GM19468 (cell line): ENCODE data around the gene C1orf174.

Source experiments
- ATAC-seq: cut with Tn5 transposase; IDR thresholded peaks from one replicate; pipeline ENCODE4 v1.9.1; 2021; ENCODE audit warnings: mild to moderate bottlenecking, moderate library complexity, moderate number of reproducible peaks; ENCODE audit not compliant: unreplicated experiment; ENCODE audit errors: extremely low read depth

The C1orf174 gene

DNA sequence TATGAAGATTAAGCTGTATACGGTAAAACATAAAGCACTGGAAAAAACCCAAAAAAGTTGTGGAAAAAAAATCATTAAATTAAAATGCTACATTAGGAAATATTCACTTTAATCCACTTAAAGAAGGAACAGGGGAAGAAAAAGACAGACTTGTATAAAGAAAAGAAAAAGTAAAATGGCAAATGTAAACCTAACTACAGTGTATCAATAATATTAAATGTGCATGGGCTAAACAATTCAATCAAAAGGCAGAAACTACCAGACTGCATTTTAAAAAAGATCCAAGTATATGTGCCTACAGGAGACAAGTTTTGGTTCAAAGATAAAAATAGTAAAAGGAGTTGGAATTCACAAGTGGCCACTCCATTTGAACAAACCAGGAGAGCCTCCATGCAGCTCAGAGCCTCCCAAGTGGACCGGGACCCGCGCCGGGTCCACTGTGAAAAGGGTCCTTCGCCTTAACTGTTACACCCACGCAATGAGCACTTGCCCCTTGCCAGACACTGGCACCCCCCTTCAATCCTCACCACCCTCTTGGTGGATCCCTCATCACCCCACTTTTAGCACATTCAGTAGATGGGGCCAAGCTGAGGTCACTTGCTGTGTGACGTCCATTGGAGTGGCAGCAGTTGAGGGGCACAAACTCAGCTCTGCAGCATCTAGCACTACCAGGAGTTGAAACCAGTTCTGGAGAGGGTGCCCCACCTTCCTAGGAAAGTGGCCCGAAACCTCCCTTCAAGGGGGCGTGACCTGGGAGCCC, 898 bp downstream of the C1orf174 start:
- ATAC-seq, result no peak

DNA sequence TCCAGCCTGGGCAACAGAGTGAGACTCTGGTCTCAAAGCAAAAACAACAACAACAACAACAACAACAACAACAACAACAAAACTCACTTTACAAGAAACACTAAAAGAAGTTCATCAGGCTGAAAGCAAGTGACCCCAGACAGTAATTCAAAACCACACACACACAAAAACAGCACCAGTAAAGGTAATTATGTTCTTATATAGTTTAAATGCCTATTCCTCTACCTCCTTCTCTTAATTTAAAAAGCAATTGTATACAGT, 1.7 kb downstream of the C1orf174 start:
- ATAC-seq, result no peak

DNA sequence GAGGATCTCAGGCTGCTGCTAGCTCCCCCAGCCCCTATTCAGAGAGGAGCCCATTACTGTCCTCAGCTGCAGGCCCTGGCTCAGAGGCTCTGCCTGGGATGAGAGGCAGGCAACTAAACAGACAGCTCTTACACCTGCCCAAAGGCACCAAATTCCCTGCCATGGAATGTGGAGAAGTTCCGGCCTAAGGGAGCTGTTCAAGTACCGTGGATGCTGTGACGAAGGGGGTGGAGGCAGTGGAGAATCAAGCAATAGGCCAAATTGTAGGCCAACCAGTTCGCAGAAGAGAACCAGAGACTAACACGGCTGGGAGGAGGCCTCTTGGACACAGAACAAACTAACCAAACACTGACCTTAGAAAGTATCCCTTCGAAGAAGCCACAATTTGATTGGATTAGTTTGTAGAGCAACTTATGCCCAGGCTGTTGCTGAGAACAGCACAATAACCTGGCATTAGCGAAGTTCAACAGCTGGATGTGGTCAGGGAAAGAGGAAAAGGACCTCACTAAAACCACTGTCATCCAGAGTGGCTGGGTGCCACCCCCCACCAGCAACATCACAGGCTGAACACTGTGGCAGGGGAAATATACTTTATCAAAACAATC, 3.6 kb downstream of the C1orf174 start:
- ATAC-seq, result no peak

DNA sequence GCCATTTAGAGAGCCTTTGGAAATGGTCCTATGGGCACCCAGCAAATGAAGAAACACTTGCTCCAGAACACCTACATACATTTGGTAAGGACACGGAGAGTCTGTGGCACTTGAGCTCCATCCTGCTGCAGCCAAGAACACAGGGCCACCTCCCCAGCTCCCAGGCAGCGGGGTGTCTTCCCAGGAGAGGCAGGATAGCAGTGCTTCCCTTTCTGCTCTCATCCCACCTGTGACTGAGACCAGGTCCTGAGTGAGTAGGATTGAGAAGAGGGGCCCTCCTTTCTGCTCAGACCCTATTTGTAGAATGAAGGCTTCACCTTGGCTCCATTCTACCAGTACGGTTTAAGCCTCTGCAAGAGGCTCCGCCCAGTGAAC, 4.1 kb downstream of the C1orf174 start:
- ATAC-seq, result no peak

DNA sequence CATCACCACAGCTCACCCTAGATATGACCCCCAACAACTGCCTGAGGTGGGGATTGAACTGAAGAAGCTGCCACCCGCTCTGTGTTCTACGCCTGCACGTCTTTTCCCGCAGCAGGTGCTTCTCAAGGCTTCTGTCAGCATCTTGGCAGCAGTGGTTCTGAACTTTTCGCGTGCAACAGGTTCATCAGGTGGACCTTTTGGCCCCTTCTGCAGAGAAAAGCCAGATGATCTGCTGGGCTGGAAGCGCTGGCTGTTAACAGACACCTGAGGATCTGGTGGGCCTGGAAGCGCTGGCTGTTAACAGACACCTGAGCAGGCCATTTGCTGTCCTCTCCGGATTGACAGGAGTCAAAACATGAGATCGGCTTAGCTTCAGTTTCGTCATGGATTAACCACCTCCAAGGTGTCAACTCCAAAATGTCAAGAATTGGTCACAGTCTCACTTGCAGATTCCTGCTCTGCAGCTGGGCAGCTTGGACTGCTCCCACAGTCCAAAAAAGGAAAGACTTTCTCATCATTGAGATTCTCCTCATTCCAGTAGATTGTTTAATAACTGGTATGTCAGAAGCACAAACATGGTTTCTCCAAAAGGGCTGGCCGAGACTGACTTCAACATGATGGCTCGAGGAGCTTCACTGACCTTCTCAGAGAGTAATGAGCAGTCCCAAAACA, 4.7 kb downstream of the C1orf174 start:
- no peak for ATAC-seq

DNA sequence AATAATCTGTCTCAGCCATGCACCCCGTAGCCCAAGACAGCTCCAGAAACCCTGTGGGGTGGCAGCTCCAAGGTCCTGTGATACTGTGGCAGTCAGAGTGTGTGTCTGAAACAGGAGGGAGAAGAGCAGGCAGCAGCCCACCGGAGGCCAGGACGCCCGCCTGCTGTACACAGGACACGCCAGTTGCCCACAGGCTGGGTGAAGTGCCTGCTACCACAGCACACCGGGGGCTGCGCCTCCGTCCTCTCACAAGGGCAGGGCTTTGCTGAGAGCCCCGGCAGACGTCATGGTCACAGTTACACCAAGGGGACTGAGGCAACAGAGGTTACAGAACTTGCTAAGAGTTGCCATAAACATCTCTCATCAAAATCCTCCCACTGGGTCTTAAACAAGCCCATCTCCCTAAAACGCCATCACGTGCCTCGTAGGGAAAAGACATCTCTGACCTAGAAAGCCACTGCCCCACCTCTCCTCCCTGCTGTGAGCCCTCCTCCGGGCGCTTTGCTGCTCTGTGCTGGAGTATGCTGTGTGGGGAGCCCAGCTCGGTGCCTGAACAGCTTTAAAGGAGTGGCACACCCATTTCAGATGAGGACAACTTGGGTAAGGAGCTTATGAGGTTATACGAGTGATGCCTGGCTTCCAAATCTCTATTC, 5.3 kb downstream of the C1orf174 start:
- ATAC-seq, result no peak

DNA sequence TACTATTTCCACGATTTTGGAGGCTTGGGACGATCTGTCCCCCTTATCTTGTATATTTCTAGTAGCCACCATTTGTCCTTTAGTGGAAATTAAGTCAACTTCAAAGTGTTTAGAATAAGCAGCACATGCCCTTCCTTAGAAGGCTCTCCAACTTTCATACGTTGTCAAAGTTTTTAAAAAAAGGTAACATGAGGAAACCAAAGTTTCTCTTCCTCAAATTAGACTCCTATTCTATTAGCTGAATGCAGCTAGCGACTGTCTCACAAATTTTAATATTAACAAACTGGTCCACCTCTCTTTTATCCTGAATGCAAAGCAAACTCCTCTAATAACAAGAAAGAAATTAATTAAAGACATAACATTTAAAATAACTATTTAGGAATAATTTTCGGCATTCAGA, 6.9 kb downstream of the C1orf174 start:
- ATAC-seq, result no peak

DNA sequence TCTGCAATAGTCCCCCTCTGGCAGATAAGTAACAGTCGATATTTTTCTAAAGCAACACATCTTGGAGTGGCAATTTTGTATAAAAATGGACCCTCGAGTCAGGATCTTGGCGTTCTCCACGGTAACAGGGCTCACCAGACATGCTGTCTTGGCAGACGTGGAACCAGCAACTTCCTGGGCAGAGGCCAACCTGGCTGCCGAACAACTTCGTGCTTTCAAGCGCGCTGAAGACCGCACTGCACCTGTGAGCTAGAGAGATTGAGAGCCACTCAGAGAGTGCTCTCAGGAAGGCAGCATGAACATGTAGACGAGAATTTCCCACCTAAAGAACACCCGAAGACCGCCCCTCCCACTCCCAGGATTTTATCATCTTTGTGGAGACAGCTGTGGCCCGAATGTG, 7.3 kb downstream of the C1orf174 start:
- ATAC-seq, result no peak

DNA sequence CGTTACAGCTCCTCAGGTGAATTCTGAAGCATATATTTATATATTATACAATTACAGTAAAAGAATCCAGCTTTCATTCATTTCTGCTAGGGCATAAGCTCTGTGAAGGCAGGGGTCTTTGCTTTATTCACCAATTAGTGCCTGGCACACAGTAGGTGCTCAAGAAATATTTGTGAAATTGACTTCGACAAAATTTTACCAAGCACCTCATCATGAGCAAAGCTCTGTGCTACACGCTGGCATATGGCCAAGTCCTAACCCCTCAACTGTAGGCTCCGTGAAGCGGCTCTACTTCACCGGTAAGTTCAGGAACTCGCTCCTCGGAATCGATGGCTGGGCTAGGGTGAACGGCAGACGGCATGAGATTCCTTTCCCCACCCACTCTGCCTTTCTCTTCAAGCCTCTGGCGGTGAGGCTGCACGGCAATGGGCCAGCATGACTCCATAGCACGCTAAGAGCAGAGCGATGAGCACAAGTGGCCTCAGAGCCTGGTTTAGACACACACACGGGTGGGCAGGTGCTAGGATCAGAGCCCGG, 8.7 kb downstream of the C1orf174 start:
- ATAC-seq, result no peak

DNA sequence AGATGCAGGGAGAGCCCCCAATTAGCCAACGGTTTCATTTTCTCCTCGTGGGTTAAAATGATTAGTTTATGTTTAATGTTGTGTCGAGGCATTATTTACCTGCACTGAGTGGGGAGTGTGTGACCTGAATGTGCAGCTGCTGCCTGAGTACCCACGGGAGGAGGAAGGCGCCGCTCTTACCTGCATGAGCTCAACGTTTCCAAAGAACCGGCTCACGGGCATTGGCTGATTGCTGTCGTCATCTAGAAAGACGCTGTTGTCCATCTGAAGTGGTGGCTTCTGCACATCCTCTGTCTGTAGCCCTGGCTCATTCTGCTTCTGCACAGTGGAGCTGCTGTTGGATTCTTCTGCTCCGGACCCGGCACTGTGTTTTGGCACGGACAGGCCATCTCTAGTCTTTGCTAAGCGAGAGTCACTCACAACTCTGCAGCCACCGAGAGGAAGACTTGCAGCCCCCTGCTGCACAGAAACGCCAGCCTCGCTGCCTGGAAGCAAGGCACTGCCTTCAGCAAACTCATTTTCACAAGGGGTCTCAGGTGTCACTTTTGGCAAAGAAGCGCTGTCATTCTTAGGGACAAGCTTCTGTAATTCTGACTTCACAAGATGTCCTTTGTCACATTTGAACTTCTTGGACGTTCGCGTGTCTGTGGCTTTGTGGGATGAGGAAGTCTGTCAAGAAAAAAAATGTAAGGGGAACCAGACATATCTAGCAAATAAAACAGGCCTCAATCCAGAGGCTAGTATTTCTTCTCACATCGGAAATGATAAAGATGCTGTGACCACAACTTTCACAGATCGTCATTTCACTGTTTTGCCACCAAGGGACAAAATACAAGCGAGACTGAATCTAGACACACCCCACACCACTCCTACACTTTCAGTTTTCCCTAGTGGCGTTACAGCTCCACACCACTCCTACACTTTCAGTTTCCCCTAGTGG, 9.4 kb downstream of the C1orf174 start:
- ATAC-seq, result no peak

DNA sequence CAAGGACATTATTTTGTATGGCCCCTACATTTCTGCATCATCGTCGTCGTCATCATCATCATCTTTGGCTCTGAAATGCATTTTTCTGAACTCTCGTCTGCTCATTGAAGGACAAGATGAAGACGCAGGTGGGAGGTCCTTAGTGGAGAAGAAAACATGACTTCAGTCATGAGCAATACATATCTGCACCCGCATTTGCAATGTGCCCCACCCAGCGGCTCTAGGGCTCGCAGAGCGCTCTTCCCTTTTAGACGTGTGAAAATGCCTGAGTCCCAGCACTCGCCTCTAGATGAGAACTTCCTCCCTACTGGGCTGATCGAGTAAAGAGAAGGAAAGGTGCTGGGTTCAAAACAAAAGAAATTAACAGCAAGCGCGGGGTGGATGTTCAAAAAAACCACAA, 10.1 kb downstream of the C1orf174 start:
- no peak for ATAC-seq

DNA sequence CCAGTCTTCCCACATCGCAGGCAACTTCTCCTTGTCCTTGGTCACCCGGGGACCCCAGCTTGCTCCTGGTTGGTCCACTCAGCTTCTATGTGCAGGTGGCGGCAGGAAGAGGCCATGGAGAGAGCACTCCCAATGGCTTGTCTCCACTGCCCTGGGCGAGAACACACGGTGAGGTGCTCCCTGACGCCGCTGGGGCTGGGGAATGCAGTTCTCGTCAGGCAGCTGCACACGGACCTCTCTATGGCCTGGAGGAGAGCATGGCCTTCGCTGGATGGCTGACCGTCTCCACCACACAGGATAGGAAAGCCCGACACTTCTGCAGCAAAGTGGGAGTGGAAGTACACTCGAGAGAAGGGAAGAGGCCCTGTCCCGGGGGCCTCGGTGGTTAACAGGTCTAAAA, 11.8 kb downstream of the C1orf174 start:
- ATAC-seq, result no peak

DNA sequence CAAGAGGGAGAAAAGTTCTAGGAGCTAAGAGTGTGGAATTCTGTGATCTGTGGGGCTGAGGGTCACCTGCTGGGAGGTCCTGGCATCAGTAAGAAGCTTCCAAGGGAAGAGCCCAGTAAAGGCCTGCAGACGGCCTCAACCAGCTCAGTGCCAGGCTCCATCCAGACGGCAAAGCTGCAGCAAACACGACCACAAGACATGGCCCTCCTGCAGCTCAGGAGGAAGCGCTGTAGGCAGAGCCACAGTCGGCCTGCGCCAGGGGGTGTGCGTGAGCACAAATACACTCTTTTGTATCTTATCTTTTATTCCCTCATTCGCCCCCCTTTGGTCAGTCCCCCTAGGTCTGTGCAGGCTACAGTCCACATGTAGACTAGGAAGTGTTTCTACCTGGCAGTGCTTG, 13.4 kb downstream of the C1orf174 start:
- no peak for ATAC-seq

DNA sequence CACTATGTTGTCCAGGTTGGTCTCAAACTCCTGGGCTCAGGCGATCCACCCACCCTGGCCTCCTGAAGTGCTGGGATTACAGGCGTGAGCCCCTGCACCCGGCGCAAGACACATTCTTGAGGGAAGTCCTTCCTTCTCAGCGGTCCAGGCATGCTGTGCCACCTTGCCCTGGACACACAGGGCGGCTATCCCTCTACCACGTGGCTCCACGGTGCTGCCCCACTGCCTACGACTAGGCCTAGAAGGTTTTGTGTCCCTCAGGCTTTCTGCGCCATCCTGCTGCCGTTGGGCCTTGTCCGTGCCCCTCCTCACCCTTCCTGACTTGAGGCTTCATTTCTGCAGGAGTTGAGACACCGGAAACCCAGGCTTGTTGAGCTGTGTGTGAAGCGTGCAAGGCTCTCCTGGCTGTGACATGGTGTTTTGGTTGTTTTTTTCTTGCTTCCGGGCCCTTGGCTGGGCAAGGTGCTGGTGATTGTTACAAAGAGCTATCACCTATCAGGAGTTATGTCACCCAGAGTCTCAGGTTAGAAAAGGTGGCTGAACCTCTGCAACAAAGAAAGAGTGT, 13.9 kb downstream of the C1orf174 start:
- no peak for ATAC-seq

DNA sequence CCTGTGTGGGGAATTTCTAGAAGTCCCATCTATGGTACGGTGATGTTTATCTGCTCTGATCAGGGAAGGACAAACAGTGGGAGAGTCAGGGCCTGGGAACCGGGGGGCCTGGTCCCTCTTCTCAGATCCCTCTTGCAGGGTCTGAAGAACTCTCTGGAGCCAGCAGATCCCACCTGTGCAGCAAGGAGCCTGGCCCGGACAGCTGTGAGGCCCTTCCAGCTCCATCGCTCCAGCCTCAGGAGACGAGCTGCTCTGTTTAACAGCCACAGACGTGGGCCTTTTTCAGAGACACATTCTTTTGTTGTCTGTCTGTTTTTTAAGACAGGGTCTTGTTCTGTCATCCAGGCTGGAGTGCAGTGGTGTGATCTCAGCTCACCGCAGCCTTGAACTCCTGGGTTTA, 14.5 kb downstream of the C1orf174 start:
- ATAC-seq, result no peak

DNA sequence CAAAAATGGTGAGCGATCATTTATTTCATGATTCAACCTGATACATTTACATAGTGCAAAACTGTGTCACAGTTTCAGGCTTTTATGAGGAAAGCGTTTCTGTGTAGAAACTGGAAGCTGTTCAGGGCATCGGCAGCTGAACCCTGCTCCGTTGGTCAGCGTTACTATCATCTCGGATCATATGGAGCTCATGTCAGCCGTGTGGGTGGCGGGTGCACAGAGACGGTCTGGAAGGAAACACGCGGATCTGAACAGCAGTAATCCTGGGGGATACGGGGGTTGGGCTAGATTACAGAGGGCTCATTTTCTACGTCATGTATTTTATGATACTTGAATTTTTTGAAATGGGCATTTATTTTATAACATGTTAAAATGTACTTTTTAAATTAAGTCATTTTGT, 15.1 kb downstream of the C1orf174 start:
- no peak for ATAC-seq

DNA sequence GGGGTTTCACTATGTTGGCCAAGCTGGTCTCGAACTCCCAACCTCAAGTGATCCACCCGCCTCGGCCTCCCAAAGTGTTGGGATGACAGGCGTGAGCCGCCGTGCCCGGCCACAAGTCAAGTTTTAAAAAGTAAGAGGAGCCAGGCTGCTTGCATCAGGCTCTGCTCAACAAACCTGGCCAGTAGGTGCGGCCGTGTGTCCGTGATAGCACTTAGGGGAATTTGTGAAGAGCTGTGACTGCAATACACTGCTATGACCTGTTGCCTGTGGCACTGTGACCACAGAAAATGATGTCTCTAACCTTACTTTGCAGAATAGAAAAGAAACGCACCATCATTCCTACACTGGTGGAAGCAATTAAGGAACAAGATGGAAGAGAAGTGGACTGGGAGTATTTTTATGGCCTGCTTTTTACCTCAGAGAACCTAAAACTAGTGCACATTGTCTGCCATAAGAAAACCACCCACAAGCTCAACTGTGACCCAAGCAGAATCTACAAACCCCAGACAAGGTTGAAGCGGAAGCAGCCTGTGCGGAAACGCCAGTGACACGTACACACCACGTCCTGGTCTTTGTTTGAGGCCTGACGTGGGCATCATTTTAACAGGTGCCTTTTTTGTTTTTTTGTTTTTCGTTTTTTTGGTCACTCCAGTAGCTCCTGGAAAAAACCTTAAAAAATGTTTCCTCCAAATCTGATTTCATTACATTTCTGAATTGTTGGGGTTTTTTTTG, 16.7 kb downstream of the C1orf174 start:
- ATAC-seq, result no peak

DNA sequence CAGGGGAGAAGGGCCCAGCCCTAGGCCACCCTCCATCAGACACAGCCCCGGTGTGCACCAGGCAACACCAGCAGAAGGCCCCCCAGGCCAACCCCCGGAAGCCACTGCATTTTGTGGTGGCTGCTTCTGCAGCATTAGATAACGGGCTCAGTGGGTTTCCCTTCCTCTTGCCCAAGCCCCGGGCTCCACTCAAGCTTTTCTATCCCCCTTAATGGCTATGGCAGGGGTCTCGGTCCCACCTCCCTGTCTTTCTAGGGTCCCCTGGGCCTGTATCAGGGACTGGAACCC, 18.9 kb downstream of the C1orf174 start:
- no peak for ATAC-seq

DNA sequence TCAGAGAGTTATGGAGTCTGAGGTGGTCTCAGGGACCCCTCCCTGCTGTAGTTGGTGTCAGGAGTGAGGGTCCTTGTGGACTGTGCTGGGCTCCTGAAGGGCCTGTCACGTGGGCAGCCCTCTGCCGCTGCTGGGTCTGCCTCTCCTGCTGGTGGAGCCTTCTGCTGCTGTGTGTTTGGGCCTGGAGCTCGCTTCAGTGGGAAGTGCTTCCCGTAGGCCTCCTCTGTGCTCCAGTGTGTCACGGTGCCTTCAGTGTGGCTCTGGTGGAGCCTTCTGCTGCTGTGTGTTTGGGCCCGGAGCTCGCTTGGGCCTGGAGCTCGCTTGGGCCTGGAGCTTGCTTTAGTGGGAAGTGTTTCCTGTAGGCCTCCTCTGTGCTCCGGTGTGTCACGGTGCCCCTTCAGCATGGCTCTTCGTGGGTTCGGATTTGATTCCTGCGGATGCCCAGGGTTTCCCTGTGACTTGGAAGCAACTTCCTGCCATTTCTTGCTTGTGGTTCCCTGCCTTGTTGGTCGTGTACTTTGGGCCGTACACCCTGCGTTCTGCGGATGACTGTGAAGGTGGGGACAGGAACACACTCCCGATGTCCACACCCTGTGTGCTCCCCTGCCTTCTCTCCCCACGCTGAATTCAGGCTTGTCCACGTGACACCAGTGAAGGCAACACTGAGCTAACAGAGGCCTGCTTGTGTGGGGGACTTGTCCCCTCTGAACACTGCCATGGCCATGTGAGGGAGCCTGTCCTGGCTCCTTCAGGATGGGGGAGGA, 19.5 kb downstream of the C1orf174 start:
- ATAC-seq, result no peak
